ENCODE data around the gene TEK.

The TEK gene

GRCh38 chr9:27261517-27262211, 152.6 kb downstream of the TEK start:
- TF ChIP-seq FOXP2 (optimal IDR thresholded peaks at IDR 0.05; ENCODE audit: borderline replicate concordance, extremely low read depth, extremely low read length, insufficient read depth): no peak

- no peak for TF ChIP-seq POLR2AphosphoS5 (IDR thresholded peaks at IDR 0.05; ENCODE audit: low read depth, low read length)
- no peak for TF ChIP-seq REST (IDR thresholded peaks at IDR 0.05; ENCODE audit: insufficient read depth in 1 of 2, low read depth in 2 of 2, low read length in 2 of 2)
- TF ChIP-seq TAF1 (IDR thresholded peaks at IDR 0.05; ENCODE audit: borderline replicate concordance, insufficient read depth, low read length): no peak
- TF ChIP-seq FOXP2 (optimal IDR thresholded peaks at IDR 0.05; ENCODE audit: borderline replicate concordance, extremely low read depth, extremely low read length, insufficient read depth): no peak
- no peak for TF ChIP-seq SIN3A (IDR thresholded peaks at IDR 0.05; ENCODE audit: borderline replicate concordance, insufficient read depth, low read length)
These were observed 163.1 kb downstream of the TEK start for GRCh38 chr9:27272103-27272502.

GRCh38 chr9:27273186-27273585, 164.2 kb downstream of the TEK start:
- TF ChIP-seq FOXP2 (optimal IDR thresholded peaks at IDR 0.05; ENCODE audit: borderline replicate concordance, extremely low read depth, extremely low read length, insufficient read depth) (no peak), POLR2AphosphoS5 (IDR thresholded peaks at IDR 0.05; ENCODE audit: low read depth, low read length) (no peak), REST (IDR thresholded peaks at IDR 0.05; ENCODE audit: insufficient read depth in 1 of 2, low read depth in 2 of 2, low read length in 2 of 2) (no peak), TAF1 (IDR thresholded peaks at IDR 0.05; ENCODE audit: borderline replicate concordance, insufficient read depth, low read length) (no peak), SIN3A (IDR thresholded peaks at IDR 0.05; ENCODE audit: borderline replicate concordance, insufficient read depth, low read length) (no peak)

- TF ChIP-seq POLR2AphosphoS5 (IDR thresholded peaks at IDR 0.05; ENCODE audit: low read depth, low read length): no peak
These were observed 167.4 kb downstream of the TEK start for GRCh38 chr9:27276193-27277030.

DNA sequence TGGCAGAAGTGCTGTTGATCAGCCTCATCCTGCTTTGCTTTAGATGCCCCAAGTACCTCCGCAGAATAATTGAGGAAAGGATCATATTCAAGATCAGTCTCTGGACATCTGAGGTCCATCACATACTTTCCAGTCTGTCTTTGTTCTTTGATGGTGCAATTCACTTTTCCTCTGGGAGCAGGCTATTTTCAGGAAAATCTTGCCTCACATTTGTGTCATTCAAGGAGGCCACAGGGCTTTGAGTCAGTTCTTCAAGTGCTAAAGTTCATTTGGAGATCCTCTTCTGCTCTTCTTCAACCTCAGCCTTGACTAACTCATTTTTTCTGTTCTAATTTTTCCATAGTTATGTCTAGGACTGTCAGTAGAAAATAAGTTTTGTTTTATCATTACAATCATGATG, 169.3 kb downstream of the TEK start:
- TF ChIP-seq TAF1 (IDR thresholded peaks at IDR 0.05; ENCODE audit: borderline replicate concordance, insufficient read depth, low read length) (no peak), REST (IDR thresholded peaks at IDR 0.05; ENCODE audit: insufficient read depth in 1 of 2, low read depth in 2 of 2, low read length in 2 of 2) (no peak), FOXP2 (optimal IDR thresholded peaks at IDR 0.05; ENCODE audit: borderline replicate concordance, extremely low read depth, extremely low read length, insufficient read depth) (no peak), POLR2AphosphoS5 (IDR thresholded peaks at IDR 0.05; ENCODE audit: low read depth, low read length) (no peak), SIN3A (IDR thresholded peaks at IDR 0.05; ENCODE audit: borderline replicate concordance, insufficient read depth, low read length) (no peak)

DNA sequence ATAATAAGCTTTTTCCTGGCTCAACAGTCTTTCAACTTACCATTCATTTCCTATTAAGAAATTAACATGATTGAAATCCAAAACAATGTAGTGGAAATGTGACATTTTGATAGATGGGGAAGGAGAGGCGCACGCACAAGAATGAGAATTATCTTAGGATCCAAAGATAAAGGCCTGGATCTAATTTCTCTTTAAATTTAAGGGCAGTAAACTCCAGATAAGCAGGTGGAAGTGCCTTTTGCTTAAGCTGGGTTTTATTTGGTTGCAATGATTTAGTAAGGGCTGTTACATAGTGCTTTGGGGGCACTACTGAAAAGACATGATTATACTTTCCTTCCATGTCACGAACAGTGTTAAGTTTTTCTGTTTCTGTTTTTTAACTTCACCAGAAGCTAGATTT, 170.6 kb downstream of the TEK start:
- no peak for TF ChIP-seq REST (IDR thresholded peaks at IDR 0.05; ENCODE audit: insufficient read depth in 1 of 2, low read depth in 2 of 2, low read length in 2 of 2)
- TF ChIP-seq POLR2AphosphoS5 (IDR thresholded peaks at IDR 0.05; ENCODE audit: low read depth, low read length): no peak
